GM18870 (cell line): ENCODE results near the gene CTIF.

Source experiments
- ATAC-seq: cut with Tn5 transposase; IDR thresholded peaks from one replicate; pipeline ENCODE4 v1.9.1; 2021; ENCODE audit warnings: moderate library complexity; ENCODE audit not compliant: unreplicated experiment

The CTIF gene

GRCh38 chr18:48721312-48721711 is 182.5 kb downstream of the CTIF start:
- ATAC-seq, result no peak

DNA sequence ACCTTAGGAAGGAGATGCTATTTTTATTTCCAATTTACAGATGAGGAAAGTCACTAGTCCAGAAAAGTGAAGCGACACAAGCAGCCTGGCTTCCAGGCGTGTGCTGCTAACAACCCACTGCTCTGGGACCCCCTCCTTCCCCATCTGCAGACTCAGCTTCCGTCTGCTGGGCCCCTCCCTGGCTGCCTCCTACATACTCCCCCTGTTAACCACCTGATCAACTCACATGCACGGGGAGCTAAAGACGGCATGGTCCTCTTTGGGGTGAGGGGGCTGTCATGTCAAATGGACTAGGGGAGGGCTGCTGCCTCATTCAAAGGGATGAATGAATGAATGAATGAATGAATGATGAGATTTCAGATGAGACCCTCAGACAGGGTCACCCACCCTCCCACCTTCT is 184.2 kb downstream of the CTIF start:
- no peak for ATAC-seq

DNA sequence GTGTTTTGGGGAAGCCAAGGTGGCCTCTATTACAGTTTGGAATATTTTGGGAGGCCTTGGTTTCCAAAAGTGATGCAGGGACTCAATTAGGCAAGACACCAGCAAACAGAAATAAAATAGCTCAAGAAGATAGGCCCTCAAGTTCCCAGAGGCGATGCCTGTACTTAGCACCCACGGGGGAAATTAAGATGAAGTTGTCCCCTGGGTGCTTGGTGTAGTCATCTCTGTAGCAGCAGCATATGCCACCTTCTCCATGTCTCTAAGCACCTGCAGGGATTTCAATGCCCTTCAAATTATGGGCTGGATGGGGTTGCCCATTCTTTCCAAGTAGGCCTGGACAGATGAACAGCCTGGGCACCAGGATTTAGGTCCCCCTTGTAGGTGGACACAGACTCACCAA is 185.0 kb downstream of the CTIF start:
- no peak for ATAC-seq

GRCh38 chr18:48724442-48724841 is 185.6 kb downstream of the CTIF start:
- ATAC-seq, result no peak

GRCh38 chr18:48724939-48725338 is 186.1 kb downstream of the CTIF start:
- no peak for ATAC-seq

DNA sequence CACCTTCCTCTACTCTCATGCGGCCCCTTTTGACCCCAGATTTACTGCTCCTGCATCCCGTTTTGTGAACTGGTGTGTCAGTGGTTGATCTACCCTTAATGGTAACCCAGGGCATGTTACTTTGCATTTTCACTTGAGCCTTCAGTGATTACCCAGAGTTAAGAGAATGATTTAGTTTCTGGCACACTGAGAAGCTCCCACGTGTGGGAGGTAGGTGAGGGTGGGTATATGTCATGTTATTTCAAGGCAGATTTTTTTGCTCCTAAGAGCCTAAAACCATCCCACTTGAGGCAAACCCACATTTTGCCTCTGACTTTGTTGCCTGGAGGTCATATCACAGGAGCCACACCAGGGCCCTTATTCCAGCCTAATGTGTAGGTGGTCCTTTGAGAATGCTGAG is 186.7 kb downstream of the CTIF start:
- no peak for ATAC-seq

- no peak for ATAC-seq
These were observed 188.8 kb downstream of the CTIF start for GRCh38 chr18:48727681-48728080.

DNA sequence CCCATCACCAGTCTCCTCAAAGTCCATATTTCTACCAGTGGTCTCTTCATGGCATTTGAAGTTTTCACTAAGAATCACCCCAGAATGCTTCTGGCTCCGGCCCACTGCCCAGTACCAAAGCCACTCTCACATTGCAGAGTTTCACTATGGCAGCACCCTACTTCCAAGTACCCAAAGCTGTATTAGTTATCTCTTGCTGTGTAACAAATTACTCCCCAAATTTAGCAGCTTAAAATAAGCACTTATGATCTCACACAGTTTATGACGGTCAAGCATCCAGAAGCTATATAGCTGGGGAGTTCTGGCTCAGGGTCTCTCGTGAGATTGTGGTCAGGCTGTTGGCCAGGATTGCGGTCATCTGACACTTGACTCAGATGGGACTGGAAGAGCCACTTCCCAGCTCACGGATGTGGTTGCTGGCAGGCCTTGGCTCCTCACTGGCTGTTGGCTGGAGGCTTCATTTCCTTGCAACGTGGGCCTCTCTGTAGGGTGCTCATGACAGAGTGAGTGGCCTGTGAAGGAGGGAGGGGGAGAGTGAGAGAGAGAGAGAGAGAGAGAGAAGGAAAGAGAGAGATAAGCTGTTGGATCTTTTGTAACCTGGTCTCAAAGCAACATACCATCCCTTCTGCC is 189.5 kb downstream of the CTIF start:
- no peak for ATAC-seq

GRCh38 chr18:48729404-48729803 is 190.6 kb downstream of the CTIF start:
- ATAC-seq, result no peak

DNA sequence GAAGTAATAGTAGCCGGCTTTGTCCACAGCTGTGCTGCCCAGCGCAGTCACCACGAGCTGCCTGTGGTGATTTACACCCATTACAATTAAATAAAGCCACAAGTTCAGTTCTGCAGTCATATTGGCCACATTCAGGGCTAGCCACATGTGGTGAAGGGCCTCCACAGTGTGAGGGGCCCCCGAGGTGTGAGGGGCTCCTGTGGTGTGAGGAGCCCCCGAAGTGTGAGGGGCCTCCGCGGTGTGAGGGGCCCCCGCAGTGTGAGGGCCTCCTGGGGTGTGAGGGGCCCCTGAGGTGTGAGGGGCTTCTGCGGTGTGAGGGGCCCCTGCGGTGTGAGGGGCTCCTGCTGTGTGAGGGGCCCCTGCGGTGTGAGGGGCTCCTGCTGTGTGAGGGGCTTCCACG is 191.2 kb downstream of the CTIF start:
- no peak for ATAC-seq

DNA sequence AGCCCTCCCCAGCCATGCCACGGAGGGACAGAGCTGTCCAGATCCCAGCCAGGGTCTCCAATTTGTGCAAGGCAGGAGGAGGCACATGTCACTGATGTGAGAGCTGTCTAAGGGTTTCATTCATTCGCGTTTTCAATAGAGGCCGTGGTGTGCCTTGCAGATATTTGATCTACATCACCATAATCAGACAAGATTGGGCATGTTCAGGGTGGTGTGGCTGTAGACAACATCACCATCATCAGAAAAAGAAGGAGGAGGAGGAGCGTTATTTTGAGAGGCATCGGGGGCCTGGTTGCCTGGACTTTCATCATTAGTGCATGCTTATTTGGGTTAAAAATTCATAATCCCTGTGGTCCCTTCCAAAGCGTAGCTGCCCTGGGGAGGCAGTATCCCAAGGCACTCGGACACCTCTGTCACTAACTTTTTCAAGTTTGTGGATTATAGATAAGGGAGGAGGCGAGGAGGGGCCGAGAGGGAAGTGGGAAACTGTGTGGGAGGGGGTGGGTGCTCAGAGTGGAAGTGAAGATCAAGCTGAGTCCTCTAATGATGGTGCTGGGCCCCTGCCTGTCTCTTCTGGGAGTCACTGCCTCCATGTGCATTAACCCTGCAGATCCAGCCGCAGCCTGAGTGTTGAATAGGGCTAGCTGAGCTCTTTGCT is 194.1 kb downstream of the CTIF start:
- ATAC-seq, result no peak

DNA sequence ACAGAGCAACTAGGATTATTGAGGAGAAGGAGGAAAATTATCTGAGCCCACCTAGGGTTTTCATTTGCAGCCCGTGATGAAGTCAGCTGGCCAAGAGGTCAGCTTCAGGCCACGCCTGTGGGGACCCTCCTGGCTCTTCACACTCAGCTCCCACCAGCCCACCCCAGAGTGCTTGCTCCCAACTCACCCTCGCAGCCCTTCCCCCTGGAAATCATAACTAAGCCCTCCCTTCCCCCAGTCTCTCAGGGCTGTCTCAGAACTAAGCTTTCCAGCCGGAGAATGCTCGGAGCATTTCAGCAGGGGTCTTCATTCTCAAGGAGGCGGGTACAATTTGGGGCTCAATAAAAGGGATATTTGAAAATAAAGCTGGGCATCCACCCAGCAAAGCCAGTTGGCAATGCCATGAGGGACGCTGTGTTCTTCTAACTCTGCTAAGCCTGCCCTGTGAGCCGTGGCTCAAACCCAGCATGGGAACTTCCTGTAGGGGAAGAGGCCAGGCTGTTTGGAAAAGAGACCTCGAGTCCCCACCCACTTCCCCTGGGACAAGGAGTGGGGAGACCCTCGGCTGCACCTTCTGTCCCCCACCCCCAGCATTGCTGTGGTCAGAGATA is 194.9 kb downstream of the CTIF start:
- ATAC-seq, result no peak

DNA sequence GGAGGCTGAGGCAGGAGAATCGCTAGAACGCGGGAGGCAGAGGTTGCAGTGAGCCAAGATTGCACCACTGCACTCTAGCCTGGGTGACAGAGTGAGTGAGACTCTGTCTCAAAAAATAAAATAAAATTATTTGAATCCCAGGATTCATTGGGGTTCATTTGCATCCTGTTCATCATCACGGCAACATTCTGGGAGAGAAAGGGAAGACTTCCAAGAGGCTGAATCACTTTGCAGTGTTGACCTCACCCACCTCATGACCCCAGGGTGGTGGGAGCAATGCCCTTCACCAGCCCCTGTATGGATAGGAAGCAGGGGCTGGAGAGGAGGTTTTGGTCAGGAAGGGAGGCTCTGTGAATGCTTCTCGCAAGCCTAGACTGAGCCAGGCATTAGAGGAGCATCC is 195.6 kb downstream of the CTIF start:
- ATAC-seq, result no peak

DNA sequence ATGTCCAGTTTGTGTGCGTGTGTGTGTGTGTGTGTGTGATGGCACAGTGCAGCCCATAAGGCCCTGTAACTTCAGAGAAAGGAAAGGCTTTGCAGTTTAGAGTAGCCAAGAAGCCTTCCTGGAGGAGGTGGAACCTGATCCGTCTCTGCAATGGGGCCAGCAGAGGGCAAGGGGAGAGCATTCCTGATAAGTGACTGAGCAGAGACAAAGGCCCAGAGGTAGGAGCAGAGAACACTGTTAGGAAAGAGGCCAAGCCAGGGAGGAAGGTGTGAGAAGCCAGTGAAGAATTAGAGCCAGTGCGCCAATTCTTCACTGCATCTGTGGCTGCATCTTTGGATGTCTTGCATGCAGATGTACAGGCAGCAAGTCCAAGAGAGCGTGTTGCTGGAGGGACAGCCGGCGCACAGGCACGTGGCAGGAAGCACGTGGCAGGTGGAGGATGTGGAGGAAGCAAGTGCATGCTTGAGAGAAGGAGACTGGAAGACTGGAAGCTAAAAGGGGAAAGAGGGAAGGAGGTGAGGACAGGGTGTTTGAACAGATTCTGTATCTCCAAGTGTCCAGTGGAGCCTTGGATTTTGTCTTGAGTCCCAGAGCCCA is 196.3 kb downstream of the CTIF start:
- ATAC-seq, result no peak

DNA sequence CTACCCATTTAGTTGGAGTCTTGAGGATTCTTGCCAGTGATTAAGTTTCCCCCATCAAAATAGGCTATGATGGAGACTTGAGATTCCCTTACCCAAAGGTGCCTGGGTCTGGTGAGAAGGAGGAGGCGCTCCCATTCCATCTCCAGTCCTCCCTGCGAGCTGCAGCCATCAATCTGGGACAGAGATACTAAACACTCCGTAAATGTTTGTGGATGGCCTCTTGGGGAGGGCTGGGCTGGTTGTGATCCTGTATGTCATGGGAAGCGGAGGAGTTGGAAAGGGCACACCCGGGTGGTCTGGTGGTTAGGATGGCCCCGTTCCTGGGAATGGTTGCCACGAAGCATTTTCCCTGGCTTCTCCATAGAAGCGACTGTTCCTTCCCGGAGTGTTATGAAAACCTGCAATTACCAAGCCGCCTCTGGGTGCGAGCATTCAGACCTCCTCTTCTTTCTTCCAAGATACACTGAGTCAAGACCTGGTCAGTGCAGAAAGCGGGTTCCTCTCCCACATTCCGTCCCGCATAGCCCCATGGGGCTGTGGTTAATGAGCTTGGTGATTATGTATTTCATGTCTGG is 196.9 kb downstream of the CTIF start:
- no peak for ATAC-seq

- no peak for ATAC-seq
These were observed 197.8 kb downstream of the CTIF start for GRCh38 chr18:48736321-48737260.

DNA sequence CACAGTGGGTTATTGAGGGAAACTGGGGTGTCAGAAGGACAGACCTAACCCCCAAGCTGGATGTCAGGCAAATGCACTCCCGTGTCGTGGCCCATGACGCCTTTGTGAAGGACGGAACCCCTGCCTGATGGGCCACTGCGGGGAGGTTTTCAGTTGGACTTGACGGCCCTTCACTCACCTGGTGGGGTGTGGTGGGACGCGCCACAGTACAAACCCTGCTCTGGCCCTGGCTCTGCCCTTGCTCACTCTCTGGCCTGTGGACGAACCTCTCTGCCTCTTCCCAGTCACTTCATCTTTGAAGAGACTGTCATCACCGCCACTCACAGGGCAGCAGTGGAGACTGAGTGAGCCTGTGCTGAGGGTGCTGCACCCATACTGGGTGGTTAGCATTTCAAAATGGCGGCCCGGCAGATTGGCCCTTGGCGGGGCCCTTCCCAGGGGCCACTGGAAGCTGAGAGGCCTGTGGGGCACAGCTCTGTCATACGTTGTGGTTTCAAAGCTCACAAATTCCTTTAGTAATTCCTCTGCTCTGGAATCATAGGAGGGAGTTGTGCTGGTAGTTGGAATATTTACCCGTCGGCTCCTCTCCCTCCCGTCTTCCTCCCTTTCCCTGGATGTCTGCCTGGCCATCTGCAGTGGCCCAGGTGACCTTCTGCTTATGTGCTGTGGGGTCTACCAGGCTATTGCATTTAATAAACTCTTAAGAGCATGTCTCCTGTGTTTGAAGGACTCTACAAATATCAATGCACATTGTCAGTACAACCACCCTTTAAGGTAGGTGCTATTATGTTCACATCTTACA is 200.6 kb downstream of the CTIF start:
- ATAC-seq, result no peak

DNA sequence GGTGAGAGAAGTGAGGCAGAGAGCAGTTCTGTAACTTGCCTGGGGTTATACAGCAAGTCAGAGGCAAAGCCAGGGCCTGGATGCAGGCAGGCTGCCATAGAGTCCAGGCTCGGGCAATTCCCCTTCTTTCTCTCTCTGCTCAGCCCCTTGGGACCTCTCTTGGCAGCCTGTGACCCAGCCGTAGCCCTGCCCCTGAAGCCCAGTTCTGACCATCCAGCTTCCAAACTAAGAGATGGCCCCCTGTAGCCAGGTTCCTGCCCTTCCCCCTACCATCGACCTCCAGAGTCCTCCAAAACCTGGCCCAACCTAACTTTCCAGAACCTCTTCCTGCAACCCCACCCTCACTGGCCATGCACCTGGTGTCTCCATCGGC is 201.2 kb downstream of the CTIF start:
- no peak for ATAC-seq

- ATAC-seq, result no peak
These were observed 202.1 kb downstream of the CTIF start for GRCh38 chr18:48740851-48741485.

DNA sequence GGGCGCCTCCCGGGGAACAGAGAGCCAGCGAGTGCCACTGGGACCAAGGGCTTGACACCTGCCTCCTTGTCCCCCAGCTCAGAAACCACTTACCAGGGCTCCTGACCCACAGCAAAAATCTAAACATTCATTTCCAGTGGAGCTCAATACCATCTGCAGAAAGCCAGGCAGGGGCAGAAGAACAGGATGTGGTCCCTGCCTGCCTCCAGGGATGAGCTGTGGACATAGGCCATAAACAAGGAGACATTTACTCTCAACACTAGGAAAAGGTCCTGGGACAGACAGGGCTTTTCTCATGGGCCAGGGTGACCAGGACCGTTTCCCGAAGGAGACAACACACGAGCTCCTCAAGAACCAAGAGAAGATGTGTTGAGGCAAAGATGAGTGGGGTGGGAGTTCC is 203.0 kb downstream of the CTIF start:
- no peak for ATAC-seq
